Measurements from ENCODE around the gene TMEM132C. TPM values are rescaled to one million over a fixed set of nuclear protein-coding genes. Genes with fewer than 3 reads are reported as not detected.

TMEM132C gene
- total and polyA plus RNA-seq, 2 of the 8 experiments (the other 6 are each of a cell fraction or from before 2014, with no cell fraction given): 0.23 to 0.76 TPM

DNA sequence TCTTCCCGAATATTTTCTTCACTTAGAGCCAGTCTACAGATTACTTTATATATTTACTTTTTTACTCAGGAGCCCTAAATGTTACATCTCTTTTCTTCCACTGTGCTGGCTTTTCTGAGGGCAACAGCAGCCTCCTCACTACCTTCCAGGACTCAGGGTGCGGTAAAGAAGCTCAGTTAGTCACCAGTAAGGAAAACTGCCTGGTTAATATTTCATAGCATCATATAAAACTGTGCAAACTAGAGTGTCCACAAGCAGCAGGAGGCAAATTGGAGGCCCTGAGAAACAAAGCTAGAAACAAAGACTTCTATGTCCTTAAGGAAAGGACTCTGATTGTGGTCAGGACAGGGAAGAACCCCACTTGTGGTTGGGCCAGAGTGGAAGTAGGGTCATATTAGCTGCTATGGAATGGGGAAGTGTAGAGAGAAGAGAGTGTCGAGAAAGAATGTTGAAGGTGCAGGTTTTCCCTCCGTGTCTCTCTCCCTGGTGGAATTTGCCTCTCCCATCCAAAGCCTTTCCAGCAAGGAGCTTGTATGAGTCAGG, 336.7 kb downstream of the TMEM132C start (continued):
- TF ChIP-seq, protein P1, sequence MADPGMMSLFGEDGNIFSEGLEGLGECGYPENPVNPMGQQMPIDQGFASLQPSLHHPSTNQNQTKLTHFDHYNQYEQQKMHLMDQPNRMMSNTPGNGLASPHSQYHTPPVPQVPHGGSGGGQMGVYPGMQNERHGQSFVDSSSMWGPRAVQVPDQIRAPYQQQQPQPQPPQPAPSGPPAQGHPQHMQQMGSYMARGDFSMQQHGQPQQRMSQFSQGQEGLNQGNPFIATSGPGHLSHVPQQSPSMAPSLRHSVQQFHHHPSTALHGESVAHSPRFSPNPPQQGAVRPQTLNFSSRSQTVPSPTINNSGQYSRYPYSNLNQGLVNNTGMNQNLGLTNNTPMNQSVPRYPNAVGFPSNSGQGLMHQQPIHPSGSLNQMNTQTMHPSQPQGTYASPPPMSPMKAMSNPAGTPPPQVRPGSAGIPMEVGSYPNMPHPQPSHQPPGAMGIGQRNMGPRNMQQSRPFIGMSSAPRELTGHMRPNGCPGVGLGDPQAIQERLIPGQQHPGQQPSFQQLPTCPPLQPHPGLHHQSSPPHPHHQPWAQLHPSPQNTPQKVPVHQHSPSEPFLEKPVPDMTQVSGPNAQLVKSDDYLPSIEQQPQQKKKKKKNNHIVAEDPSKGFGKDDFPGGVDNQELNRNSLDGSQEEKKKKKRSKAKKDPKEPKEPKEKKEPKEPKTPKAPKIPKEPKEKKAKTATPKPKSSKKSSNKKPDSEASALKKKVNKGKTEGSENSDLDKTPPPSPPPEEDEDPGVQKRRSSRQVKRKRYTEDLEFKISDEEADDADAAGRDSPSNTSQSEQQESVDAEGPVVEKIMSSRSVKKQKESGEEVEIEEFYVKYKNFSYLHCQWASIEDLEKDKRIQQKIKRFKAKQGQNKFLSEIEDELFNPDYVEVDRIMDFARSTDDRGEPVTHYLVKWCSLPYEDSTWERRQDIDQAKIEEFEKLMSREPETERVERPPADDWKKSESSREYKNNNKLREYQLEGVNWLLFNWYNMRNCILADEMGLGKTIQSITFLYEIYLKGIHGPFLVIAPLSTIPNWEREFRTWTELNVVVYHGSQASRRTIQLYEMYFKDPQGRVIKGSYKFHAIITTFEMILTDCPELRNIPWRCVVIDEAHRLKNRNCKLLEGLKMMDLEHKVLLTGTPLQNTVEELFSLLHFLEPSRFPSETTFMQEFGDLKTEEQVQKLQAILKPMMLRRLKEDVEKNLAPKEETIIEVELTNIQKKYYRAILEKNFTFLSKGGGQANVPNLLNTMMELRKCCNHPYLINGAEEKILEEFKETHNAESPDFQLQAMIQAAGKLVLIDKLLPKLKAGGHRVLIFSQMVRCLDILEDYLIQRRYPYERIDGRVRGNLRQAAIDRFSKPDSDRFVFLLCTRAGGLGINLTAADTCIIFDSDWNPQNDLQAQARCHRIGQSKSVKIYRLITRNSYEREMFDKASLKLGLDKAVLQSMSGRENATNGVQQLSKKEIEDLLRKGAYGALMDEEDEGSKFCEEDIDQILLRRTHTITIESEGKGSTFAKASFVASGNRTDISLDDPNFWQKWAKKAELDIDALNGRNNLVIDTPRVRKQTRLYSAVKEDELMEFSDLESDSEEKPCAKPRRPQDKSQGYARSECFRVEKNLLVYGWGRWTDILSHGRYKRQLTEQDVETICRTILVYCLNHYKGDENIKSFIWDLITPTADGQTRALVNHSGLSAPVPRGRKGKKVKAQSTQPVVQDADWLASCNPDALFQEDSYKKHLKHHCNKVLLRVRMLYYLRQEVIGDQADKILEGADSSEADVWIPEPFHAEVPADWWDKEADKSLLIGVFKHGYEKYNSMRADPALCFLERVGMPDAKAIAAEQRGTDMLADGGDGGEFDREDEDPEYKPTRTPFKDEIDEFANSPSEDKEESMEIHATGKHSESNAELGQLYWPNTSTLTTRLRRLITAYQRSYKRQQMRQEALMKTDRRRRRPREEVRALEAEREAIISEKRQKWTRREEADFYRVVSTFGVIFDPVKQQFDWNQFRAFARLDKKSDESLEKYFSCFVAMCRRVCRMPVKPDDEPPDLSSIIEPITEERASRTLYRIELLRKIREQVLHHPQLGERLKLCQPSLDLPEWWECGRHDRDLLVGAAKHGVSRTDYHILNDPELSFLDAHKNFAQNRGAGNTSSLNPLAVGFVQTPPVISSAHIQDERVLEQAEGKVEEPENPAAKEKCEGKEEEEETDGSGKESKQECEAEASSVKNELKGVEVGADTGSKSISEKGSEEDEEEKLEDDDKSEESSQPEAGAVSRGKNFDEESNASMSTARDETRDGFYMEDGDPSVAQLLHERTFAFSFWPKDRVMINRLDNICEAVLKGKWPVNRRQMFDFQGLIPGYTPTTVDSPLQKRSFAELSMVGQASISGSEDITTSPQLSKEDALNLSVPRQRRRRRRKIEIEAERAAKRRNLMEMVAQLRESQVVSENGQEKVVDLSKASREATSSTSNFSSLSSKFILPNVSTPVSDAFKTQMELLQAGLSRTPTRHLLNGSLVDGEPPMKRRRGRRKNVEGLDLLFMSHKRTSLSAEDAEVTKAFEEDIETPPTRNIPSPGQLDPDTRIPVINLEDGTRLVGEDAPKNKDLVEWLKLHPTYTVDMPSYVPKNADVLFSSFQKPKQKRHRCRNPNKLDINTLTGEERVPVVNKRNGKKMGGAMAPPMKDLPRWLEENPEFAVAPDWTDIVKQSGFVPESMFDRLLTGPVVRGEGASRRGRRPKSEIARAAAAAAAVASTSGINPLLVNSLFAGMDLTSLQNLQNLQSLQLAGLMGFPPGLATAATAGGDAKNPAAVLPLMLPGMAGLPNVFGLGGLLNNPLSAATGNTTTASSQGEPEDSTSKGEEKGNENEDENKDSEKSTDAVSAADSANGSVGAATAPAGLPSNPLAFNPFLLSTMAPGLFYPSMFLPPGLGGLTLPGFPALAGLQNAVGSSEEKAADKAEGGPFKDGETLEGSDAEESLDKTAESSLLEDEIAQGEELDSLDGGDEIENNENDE (IDR thresholded peaks at IDR 0.05; ENCODE audit: insufficient replicate concordance, low read length): no peak
- TF ChIP-seq SRF (IDR thresholded peaks at IDR 0.05; ENCODE audit: low read depth, low read length): no peak
- TF ChIP-seq GTF2F1 (IDR thresholded peaks at IDR 0.05; ENCODE audit: borderline replicate concordance, low read depth, low read length): no peak
- no peak for TF ChIP-seq BACH1 (IDR thresholded peaks at IDR 0.05; ENCODE audit: low read length)
